Testis (tissue), 2 donors: ENCODE data around the gene TPSB2.

Experiments
- CTCF ChIP-seq, 3 experiments: fragments of 450-650 bp in 2 of 3; fragments of 200-600 bp in 1 of 3; sonication (generic) in 1 of 3; IDR thresholded peaks; one replicate each; pipeline ENCODE4 v1.5.1; 2016 to 2019; ENCODE audit warnings: antibody characterized with exemption in 3 of 3, mild to moderate bottlenecking in 2 of 3, moderate library complexity in 1 of 3
- POLR2A ChIP-seq: fragments of 450-650 bp; IDR thresholded peaks from one replicate; pipeline ENCODE4 v1.6.1; 2017; ENCODE audit warnings: antibody characterized with exemption, mild to moderate bottlenecking, moderate library complexity

GRCh38 chr16:1223355-1224214, 6.4 kb downstream of the TPSB2 start:
- TF ChIP-seq CTCF (IDR thresholded peaks at IDR 0.05): no peak
- no peak for TF ChIP-seq POLR2A
